GM04503 (cell line): ENCODE results near the gene SPATS1.
"Not testable (repeated sequence)": the region's sequence is repeated elsewhere in the genome, so short reads cannot be mapped to it uniquely, and the experiment has no call there.

ENCODE experiments used
- DNase-seq: peaks from one replicate; pipeline ENCODE4 v3.0.0-alpha.2; 2012; ENCODE audit warnings: low read depth

SPATS1 gene

DNA sequence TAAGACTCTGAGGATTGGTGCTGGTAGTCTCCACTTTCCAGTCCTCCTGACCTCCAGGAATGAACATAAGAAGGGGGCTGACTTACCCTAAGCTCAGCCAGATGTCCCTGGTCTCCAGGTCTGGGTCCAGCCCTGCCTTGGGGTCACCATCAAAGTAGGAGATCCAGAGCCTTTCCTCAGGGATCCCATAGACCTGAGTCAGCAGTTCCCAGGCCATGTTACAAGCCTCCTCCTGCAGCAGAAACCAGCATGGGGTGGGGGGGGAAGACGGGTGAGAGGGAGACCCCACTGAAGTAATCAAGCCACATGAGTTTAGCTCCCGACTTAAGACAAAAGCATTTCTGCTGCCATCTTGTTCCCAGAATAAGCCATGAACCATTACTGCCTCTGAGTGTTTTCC is 31.1 kb upstream of the SPATS1 start:
- no peak for DNase-seq

DNA sequence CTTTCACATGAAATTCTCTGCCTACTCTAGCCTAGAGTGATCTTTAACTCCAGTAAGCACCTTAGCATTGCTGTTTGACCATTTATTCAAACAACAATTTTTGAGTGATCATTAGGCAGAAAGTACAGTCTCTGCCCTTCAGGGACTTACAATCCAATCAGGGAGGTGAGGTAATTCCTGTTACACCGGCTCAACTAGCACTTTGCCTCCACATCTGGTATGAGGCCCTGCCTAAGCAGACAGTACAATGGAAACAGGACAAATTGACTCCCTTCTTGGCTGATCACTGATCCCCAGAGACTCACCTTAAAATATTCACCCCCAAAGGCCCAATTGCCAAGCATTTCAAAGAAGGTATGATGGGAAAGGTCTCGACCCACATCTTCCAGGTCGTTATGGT is 30.7 kb upstream of the SPATS1 start:
- DNase-seq = no peak

DNA sequence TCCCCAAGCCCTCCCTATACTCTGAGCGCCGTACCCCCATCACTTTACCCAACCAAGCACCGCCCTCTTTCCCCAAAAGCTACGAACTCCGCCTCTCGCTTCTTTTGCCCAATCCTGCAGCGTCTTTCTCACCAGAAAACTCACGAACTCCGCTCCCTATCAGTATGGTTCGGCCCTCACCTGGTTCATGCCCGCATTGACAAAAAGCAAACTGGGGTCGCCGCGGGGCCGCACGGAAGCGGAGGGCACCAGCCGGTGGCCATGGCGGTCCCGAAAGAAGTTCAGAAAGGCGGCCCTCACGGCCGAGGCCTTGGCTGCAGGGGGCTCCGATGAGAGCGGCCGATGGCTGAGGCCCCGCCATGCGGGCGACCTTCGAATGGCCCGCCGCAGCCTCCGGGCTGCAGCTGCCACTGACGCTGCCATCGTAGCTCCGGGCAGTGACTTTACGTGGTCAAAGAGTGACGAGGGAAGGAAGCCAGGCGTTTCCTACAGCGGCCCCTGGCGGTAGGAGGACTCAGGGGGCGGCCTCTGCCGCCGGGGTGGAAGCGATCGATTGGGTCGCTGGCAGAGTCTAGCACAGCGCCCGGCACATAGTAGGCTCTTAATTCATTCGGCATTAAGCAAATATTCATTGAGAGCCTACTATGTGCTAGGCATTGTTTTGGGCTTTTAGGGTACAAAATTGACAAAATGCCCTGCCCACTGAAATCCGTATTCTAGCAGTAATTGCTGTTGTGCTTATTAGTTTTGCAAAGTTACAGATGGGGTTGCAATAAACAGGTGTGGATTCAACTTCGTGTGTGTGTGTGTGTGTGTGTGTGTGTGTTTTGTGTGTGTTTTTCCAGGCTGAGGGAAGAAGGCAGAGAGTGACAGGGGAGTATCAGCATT is 29.3 kb upstream of the SPATS1 start, which contains the start of gene AARS2:
Gene AARS2 (minus strand): TSS at position 447 of the 888 bp plus-strand sequence. CDS start 24 bp downstream, at position 423.
- DNase-seq = peak; percentile 31

DNA sequence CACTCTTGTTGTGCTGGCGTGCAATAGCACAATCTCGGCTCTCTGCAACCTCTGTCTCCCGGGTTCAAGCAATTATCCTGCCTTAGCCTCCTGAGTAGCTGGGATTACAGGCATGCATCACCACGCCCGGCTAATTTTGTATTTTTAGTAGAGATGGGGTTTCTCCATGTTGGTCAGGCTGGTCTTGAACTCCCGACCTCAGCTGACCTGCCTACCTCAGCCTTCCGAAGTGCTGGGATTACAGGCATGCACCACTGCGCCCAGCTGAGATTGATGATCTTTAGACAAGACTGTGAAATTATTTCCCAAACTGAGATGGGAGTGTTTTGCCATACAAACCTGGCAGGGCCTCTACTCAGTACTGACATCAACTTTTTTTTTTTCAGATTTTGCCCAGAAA is 27.8 kb upstream of the SPATS1 start:
- DNase-seq = not testable (repeated sequence)

DNA sequence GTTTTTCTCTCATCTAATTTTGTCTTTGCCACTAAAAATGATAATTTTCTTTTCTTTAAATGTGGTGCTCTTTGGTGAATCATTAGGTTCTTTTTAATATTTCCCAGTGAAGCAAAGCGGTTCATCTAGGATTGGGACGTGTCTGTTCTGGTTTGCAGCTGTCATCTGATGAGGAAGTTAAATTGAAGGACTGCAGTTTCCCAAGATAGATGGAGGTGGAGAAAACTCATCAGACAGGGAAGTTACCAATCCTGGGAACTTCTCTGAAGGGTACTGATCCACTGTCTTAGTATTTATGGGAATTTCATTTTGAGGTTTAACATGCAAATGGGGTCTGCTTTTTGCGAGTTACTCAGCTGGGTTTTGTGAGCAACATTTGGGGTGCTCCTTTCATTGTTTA is 26.9 kb upstream of the SPATS1 start:
- DNase-seq = no peak

DNA sequence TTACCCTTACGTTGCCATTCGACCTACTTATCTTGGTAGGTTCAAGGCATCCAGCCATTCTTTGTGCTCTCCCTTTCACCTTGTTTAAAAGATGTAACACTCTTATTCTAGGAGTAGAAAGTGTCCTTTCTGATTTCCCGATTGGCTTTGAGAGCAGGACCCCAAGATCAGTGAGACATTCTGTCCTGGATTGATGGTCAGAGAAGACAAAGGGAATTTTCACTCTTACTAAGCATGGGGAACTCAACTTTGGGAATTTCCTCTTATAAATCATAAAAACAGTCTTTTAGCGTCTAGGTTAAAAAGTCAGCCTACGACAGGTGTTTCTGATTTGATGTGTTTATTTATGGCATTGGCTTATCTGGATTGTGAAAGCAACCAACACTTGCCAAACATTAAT is 26.5 kb upstream of the SPATS1 start:
- DNase-seq = no peak

DNA sequence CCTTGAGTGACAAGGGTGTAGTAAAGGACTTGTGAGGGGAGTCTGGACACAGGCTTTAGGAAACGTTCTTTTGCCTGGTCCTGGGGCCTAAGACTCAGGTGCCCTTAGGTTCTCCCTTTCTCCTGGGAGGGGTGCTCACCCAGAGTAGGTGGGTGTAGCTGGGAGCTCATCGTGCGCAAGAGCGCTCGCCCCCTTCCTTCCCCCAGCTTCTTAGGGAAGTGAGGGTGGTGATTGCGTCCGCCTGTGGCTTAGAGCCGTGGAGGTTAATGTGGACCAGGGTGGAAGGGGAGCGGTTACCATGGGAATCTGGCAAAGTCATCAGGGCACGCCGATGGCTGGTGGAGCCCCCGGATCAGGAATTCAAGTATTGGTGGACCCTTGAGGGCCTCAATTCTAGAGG is 26.0 kb upstream of the SPATS1 start:
- DNase-seq = no peak

DNA sequence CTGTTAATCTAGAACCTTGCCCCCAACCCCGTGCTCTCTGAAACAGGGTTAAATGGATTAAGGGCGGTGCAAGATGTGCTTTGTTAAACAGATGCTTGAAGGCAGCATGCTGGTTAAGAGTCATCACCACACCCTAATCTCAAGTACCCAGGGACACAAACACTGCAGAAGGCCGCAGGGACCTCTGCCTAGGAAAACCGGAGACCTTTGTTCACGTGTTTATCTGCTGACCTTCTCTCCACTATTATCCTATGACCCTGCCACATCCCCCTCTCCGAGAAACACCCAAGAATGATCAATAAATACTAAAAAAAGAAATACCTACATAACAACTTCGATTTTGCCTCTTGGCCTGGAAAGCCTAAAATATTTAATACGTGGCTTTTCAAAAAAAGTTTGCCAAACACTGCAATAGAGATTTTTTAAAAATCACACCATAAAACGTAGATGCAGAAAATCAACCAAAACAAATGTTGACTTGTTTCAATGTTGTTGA is 25.3 kb upstream of the SPATS1 start:
- not testable (repeated sequence) for DNase-seq

DNA sequence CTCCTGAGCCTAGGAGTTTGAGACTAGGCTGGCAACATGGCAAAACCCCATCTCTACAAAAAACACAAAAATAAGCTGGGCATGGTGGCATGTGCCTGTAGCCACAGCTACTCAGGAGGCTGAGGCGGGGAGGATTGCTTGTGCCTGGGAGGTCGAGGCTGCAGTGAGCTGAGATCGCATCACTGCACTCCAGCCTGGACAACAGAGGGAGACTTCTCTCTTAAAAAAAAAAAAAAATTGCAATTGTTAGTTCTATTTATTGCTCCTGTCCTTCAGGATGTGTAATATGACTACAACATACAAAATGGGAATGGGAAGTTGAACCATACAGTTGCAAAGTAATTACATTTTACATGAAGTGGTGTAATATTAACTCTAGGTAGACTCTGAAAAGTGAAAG is 21.2 kb upstream of the SPATS1 start:
- DNase-seq = no peak

DNA sequence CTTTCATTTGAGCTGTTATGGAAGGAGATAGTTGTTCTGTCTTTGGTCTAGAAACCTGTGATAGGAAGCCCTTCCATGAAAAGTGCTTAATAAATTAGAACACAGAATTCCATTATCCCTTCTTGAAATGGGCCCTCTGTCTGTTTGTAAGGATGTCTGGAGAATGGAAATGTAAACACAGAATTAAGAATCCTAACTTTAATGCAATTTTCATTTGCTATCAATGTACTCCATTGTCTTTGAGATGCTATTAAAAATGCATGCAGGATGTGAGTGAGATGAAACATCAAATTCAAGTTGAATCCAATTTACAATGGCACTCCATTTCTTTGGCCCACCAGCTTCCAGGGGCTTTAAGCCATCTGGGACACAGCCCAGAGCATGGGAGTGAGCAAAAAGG is 15.4 kb upstream of the SPATS1 start:
- no peak for DNase-seq

DNA sequence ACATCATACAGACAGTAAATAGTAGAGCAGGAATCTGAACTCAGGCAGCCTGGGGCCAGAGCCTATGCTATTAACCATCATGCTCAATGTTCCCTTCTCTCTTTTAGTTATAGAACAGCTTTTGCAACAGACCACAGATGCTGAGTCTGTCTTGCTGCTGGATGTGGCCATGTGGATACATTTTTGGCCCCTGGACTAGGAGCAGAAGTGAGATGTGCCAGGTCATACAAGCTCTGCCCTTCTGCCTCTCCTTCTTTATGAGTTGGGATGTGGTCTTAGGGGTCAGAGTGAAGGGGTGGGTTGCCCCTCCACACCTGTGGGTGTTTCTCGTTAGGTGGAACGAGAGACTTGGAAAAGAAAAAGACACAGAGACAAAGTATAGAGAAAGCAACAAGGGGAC is 14.7 kb upstream of the SPATS1 start:
- DNase-seq = no peak

DNA sequence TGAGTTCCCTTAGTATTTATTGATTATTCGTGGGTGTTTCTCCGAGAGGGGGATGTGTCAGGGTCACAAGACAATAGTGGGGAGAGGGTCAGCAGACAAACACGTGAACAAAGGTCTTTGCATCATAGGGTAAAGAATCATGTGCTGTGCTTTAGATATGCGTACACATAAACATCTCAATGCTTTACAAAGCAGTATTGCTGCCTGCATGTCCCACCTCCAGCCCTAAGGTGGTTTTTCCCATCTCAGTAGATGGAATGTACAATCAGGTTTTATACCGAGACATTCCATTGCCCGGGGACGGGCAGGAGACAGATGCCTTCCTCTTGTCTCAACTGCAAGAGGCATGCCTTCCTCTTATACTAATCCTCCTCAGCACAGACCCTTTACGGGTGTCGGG is 14.2 kb upstream of the SPATS1 start:
- not testable (repeated sequence) for DNase-seq

DNA sequence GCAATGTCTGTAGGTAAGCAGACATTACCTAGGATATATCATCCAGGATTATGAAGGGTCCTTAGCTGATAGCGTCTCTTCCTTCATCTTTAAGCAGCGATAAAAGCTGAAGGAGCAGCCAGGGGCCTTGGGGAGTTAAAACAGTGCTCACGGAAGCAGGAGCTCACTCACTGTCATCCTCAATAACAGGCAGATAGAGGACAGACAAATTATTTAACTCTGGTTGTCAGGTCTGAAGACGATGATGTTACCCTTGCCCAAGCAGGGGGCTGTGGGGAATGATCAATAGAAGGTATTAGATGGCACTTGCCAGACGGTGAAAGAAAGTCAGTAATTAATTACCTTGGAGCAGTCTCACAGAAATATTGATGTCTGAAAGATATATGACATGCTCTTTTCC is 12.6 kb upstream of the SPATS1 start:
- DNase-seq = no peak

DNA sequence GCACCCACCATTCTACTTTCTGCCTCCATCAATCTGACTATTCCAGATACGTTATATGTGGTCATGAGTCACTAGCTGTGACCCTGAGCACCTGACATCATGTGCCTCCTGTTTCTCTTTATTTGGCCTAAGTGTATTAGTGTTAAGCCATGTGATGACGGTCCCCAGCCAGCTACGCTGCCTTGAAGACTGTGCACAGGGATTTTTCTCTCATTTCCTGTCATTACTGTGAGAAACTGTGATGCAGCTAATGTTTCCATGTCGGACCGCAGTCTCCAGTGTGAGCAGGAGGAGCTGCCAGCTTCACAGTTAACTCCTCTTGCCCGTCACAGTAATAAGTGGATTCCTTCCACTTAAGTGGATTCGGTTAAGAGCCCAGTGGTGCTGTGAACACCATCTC is 9.9 kb upstream of the SPATS1 start:
- DNase-seq = no peak

DNA sequence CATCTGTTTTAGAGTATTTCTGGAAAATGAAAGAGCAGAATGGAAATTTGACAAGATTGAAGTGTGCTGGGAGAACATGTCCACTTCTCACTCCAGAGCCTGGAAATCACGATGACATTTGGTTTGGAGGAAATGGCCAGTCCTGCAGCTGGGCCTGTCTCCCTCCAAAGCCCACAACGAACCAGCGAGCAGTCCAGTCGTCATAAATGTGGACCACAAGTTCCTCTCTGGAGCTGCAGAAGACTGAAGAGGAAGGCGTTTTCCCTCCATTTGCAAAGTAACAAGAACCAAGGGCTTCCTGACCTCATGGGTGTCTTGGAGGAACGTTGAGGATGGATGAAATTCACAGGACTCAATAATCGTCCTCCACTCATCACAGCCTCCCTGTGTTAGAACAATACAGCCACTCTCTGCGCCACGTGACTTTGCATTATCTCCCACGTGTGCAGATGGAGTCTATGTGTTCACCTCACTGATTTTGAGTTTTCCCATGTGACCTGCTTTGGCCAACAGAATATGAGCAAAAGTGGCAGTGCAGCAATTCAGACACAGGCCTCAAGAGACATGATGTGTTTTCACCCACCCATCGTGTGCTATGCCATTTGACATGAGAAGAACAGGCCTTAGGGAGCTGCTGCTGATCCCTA is 9.1 kb upstream of the SPATS1 start:
- no peak for DNase-seq

DNA sequence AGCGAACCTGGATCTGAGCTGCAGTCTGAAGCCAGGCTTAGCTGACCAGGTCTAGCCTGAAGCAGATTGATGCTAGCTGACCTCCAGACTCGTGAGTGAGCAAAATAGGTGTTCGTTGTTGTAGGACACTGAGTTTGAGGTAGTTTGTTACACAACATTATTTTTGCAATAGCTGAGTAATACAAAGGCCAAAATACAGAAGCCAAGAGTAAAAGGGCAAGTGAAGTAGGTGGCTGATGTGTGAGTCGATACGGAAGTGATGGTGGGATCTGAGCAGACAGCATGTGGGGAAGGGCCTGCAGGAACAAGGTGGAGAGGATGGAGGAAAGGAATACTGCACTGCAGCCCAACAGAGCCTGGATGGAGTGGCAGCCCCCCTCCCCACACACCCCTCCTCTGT is 8.5 kb upstream of the SPATS1 start:
- DNase-seq = no peak

DNA sequence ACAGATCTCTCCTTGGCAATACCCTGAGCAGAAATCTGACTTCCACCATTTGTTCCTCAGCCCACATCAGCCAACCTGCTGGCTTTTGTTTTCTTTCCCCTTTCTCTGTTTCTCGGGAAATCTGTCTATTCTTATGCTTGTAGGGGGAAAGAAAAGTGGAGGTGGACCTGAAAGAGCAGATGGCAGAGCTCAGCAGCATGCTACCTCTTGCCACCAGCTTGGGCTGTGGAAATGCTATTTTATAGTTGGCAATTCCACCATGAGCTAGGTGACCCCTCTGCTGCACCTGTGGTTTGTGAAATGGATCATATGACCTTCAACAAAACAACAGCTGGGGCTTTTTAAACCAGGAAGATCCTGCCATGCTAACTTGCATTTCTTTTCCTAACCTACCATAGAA is 6.8 kb upstream of the SPATS1 start:
- no peak for DNase-seq

DNA sequence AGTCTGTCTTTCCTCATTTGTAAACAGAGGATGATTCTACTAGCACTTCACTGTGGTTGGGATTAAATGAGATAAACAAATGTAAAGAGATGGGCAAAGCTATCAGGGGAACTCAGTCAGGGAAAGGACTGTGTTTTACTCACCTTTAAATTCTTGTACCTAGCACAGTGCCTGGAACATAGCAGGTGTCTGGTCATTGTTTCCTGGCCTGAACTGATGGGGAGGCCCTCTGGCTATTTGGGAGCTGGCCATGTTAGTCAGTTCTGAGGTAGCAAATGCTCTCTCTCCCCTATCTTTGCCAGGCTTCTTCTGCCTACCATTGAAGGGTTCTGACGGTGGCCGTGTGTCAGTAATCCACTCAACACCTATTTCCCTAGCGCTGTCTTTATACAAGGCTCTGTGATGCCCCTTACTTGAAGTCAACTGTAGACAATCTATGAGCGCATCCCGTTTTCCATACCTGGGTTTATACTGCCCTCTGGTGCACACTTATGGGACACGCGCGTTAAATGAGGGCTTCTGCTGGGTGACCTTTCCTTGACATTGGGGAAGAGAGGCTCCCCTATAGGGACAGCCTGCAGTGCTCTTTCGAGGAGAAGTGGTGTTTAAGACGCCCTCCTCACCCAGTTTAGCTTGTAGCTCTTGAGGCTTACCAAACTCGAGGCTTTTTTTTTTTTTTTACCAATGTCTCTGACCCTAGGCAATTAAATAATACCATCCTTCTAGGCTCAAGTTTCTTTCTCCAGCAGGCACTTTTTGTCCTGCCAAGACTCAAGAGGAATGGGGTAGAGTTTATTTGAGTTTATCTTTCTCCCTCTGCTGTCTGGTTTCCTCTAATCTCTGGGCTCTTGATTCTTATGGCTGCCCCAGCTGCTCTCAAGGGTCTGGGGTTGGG is 4.0 kb upstream of the SPATS1 start:
- DNase-seq = no peak

DNA sequence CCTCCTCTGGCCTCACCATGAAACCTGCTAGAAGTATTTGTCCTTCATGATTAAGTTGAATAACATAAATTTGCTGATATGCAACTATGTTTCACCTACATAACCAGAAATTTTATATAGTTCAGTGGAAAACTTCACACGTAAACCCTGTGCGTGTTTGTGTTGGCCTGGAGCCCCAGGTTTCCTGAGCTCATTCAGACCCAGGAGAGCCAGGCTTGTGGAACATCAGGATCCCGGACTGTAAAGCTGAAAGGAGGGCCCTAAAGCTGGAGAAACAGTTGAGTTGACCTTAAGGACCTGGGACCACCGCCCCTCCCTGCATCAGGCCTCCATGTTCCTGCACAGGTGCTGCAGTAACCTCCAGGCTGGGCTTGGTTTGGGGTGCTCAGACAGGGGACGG is 3.1 kb upstream of the SPATS1 start:
- no peak for DNase-seq

DNA sequence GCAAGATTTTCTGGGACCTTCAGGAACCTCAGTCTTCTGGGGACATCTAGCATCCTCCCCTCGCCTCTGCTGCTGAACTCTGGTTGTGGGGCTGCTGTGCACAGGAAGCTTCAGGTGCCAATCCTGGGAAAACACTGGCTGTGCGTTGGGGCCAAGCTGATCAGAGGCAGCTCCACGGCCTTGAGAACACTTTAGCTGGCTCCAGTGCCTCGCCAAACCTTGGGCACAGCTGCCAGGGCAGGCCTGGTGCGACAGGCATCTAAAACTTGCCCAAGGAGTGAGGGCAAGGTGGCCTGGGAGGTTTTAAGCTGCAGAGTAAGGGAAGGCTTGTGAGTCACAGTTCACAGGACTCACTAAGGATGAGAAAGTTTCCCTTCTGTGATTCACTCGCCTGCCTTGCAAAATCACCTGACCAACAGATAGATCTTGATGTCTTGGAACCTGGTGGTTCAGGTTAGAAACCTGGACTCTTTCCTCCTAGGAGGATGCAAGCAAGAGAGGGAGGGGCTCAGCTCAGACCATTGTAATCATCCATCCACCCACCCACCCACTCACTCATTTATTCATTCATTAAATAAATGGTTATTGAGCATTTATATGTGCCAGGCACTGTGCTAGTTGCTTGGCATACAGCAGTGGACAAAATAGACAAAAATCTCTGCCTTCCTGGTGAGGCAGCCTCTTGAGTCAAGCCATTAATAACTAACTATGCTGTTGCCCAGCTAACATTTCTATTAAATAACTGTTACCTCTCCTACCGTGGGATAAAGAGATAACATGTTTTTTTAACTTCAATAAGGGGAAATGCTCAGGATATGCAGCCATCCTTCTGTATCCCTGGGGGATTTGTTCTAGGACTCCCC is 2.5 kb upstream of the SPATS1 start:
- no peak for DNase-seq

DNA sequence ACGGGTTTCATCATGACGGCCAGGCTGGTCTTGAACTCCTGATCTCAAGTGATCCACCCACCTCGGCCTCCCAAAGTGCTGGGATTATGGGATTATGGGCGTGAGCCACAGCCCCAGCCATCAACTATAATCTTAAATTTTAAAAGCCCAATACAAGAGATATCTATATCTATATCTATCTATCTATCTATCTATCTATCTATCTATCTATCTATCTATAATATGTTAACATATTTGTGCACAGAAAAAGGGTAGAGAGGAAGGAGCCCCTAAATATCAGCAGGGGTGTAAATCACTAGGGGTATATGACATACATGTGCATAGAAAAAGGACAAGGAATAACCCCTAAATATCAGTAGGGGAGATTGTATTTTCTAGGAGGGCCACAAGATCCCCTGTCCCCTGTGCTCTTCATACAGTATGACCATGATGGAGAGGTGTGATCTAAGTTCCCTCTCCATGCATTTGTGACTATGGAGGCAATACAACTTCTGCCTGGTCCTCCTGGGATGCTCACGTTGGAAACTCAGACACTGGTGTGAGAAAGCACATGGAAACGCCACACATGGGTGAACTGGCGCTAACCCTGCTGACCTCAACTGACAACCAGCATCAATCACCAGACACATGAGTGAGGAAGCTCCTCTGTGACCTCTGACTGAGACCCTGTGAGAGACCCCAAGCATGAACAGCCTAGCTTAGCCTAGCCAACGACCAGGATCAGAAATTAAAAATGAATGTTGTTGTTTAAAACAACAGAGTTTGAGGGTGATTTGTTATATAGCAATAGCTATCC is 1.2 kb upstream of the SPATS1 start:
- DNase-seq = no peak
